PC-3 (cell line): Measurements from ENCODE around the gene TEDDM1.

Source experiments
- CTCF ChIP-seq: fragments of 300-600 bp; sonication (generic); conservative IDR thresholded peaks from 2 replicates; pipeline ENCODE4 v1.5.1; 2017; ENCODE audit warnings: antibody characterized with exemption, low read depth, mild to moderate bottlenecking, low read length
- EZH2 ChIP-seq: fragments of 300-600 bp; sonication (generic); IDR thresholded peaks from one replicate; pipeline ENCODE4 v1.6.1; 2017; ENCODE audit warnings: antibody characterized with exemption, mild to moderate bottlenecking, low read length; ENCODE audit not compliant: unreplicated experiment
- EZH2phosphoT487 ChIP-seq: fragments of 300-600 bp; sonication (generic); IDR thresholded peaks from 2 replicates; pipeline ENCODE4 v1.6.1; 2018; ENCODE audit warnings: mild to moderate bottlenecking, antibody characterized with exemption, low read length, borderline replicate concordance

GRCh38 chr1:182385885-182386853 lies 14.3 kb downstream of the TEDDM1 start:
- TF ChIP-seq EZH2 (no peak), CTCF (no peak), EZH2phosphoT487 (no peak)
